HG03025 (cell line): Measurements from ENCODE around the gene OR11H7.
"Not testable (repeated sequence)": the region's sequence is repeated elsewhere in the genome, so short reads cannot be mapped to it uniquely, and the experiment has no call there.

Experiments used
- ATAC-seq: cut with Tn5 transposase; IDR thresholded peaks from one replicate; pipeline ENCODE4 v1.9.1; 2021; ENCODE audit warnings: mild to moderate bottlenecking, moderate library complexity; ENCODE audit not compliant: unreplicated experiment, low FRiP score

Gene OR11H7

GRCh38 chr14:20228681-20229080 is at the start of gene OR11H7:
Gene OR11H7, plus strand, starts transcription at chr14:20228981.
- no peak for ATAC-seq

GRCh38 chr14:20179218-20179617 is 49.6 kb upstream of the OR11H7 start:
- ATAC-seq, result no peak

- no peak for ATAC-seq
Measured at GRCh38 chr14:20179880-20180279, 48.9 kb upstream of the OR11H7 start.

GRCh38 chr14:20180486-20180885 is 48.3 kb upstream of the OR11H7 start:
- ATAC-seq, result no peak

GRCh38 chr14:20184181-20184580 is 44.6 kb upstream of the OR11H7 start:
- ATAC-seq, result no peak

GRCh38 chr14:20190596-20190995 is 38.2 kb upstream of the OR11H7 start, which contains the start of gene OR11G2:
Gene OR11G2, plus strand, starts transcription at chr14:20190896. Its CDS starts 6,542 bp downstream, at chr14:20197438.
- no peak for ATAC-seq

- ATAC-seq, result no peak
Measured at GRCh38 chr14:20191396-20191795, 37.4 kb upstream of the OR11H7 start.

GRCh38 chr14:20194101-20194500 is 34.7 kb upstream of the OR11H7 start:
- ATAC-seq, result no peak

GRCh38 chr14:20195170-20195569 is 33.6 kb upstream of the OR11H7 start:
- not testable (repeated sequence) for ATAC-seq

GRCh38 chr14:20195911-20196310 is 32.9 kb upstream of the OR11H7 start:
- ATAC-seq, result no peak

- no peak for ATAC-seq
Measured at GRCh38 chr14:20197459-20197858, 31.3 kb upstream of the OR11H7 start.

GRCh38 chr14:20198991-20199390 is 29.8 kb upstream of the OR11H7 start:
- ATAC-seq, result no peak

GRCh38 chr14:20204721-20205120 is 24.1 kb upstream of the OR11H7 start:
- no peak for ATAC-seq

- no peak for ATAC-seq
Measured at GRCh38 chr14:20209595-20209994, 19.2 kb upstream of the OR11H7 start.

GRCh38 chr14:20212406-20212805 is 16.4 kb upstream of the OR11H7 start:
- not testable (repeated sequence) for ATAC-seq

- no peak for ATAC-seq
Measured at GRCh38 chr14:20215196-20215595, 13.6 kb upstream of the OR11H7 start.

- ATAC-seq, result no peak
Measured at GRCh38 chr14:20219033-20219432, 9.7 kb upstream of the OR11H7 start.

GRCh38 chr14:20223410-20223809 is 5.4 kb upstream of the OR11H7 start, which contains the start of gene OR11H6:
Gene OR11H6, plus strand, starts transcription at chr14:20223710. Its CDS starts 0 bp downstream, at chr14:20223710.
- ATAC-seq, result no peak

- not testable (repeated sequence) for ATAC-seq
Measured at GRCh38 chr14:20235415-20235814, 6.6 kb downstream of the OR11H7 start.

GRCh38 chr14:20247646-20248246 is 19.0 kb downstream of the OR11H7 start:
- ATAC-seq, result no peak

- no peak for ATAC-seq
Measured at GRCh38 chr14:20262642-20263128, 33.9 kb downstream of the OR11H7 start.

GRCh38 chr14:20264361-20264760 is 35.6 kb downstream of the OR11H7 start:
- not testable (repeated sequence) for ATAC-seq
